Glutamatergic neuron (in vitro differentiated cells): ENCODE results near the gene DLG2. TPM values are rescaled to one million over a fixed set of nuclear protein-coding genes. Genes with fewer than 3 reads are reported as not detected.

Experiments used
- DNase-seq: peaks from one replicate; pipeline ENCODE4 v3.0.0; 2022
- H3K27ac Mint-ChIP-seq: one replicate; pipeline ENCODE4 v1.8.0; 2020; ENCODE audit warnings: mild to moderate bottlenecking, mixed read lengths, inconsistent platforms; ENCODE audit not compliant: unreplicated experiment
- H3K27me3 Mint-ChIP-seq: one replicate; pipeline ENCODE4 v1.8.0; 2020; ENCODE audit warnings: mild to moderate bottlenecking, moderate library complexity, mixed read lengths, inconsistent platforms; ENCODE audit not compliant: unreplicated experiment
- H3K36me3 Mint-ChIP-seq: one replicate; pipeline ENCODE4 v1.8.0; 2020; ENCODE audit warnings: mild to moderate bottlenecking, mixed read lengths, inconsistent platforms; ENCODE audit not compliant: unreplicated experiment
- H3K4me1 Mint-ChIP-seq: one replicate; pipeline ENCODE4 v1.8.0; 2020; ENCODE audit warnings: mild to moderate bottlenecking, low read depth, mixed read lengths, inconsistent platforms; ENCODE audit not compliant: unreplicated experiment
- H3K4me3 Mint-ChIP-seq: one replicate; pipeline ENCODE4 v1.8.0; 2020; ENCODE audit warnings: mild to moderate bottlenecking, mixed read lengths, inconsistent platforms; ENCODE audit not compliant: unreplicated experiment
- H3K9me3 Mint-ChIP-seq: one replicate; pipeline ENCODE4 v1.8.0; 2020; ENCODE audit warnings: mild to moderate bottlenecking, moderate library complexity, mixed read lengths, inconsistent platforms; ENCODE audit not compliant: unreplicated experiment
- total RNA-seq: library from RNA; stranded (reverse); fragmentation: NEBNext Ultra II Directional; extraction: Animal tissue kit (Norgen Biotek cat#: 25700); gene quantifications from one replicate; pipeline ENCODE4 v1.2.1, GENCODE V29; 2021; ENCODE audit not compliant: unreplicated experiment
- TF ChIP-seq, protein P1 (sequence below): fragments of 200-600 bp; sonication (generic); IDR thresholded peaks from one replicate; pipeline ENCODE4 v1.5.0; 2021; ENCODE audit not compliant: partially characterized antibody, unreplicated experiment

Gene DLG2
- total RNA-seq, 1 donor from 2014 or later: 2.9 TPM

DNA sequence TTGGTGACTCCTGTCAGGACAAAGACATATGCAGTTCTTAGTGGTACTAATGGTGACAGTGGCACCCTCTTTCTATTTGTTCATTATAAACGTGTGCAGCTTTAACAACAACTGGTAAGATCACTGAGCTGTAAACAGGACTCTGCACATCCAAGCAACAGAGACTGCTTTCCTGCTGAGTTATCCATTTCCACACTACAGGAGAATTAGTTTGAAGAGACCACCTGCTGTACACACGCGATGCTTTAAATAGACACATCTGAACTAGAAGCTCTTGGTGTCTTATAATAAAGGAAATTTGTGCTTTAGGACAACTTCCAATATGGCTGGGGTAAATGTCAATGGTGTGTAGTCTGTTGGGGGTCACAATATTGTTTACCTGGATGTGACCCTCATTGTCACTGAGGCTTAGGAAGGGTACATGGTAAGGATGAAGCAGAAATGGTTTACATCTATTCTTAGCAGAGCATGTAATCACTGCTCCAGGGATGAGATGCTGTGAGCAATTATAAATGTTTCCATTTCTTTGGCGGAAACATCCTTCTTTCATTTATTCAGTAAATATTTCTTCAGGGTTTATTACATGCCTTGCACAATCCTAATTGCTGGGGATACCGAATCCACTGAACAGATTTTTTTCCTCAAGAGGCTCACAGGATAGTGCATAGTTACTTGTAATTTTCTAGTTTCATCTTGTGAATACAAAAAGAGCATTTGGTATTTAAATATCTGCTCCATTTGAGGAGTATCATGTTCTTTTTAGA lies 1987.0 kb downstream of the DLG2 start:
- Mint-ChIP-seq H3K4me1 (no peaks in the 10 kb centered on the region), H3K9me3 (no peaks in the 10 kb centered on the region), H3K27ac (no peak overlapping the region), H3K36me3 (no peaks in the 10 kb centered on the region), H3K27me3 (no peaks in the 10 kb centered on the region), H3K4me3 (no peak overlapping the region)
- TF ChIP-seq, protein P1, sequence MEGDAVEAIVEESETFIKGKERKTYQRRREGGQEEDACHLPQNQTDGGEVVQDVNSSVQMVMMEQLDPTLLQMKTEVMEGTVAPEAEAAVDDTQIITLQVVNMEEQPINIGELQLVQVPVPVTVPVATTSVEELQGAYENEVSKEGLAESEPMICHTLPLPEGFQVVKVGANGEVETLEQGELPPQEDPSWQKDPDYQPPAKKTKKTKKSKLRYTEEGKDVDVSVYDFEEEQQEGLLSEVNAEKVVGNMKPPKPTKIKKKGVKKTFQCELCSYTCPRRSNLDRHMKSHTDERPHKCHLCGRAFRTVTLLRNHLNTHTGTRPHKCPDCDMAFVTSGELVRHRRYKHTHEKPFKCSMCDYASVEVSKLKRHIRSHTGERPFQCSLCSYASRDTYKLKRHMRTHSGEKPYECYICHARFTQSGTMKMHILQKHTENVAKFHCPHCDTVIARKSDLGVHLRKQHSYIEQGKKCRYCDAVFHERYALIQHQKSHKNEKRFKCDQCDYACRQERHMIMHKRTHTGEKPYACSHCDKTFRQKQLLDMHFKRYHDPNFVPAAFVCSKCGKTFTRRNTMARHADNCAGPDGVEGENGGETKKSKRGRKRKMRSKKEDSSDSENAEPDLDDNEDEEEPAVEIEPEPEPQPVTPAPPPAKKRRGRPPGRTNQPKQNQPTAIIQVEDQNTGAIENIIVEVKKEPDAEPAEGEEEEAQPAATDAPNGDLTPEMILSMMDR: no peak
- no peak for DNase-seq

DNA sequence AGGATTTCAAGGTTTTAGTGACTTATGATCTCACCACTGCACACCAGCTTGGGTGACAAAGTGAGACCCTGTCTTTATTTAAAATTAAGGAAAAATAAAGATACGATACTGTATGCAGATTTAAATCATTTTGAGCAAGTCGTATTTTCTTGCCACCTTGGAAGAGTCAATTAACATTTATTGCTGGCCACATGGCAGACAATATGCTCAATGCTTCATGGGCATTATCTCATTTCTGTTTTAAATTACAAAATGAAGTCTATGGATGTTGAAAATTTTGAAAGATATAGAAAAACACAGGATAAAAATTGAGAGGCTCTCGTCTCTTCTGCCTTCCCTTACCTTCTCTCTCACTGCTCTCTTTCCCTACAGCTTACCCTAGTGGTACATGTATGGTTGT lies 1992.0 kb downstream of the DLG2 start:
- TF ChIP-seq, protein P1: no peak
- H3K9me3 Mint-ChIP-seq: no peaks in the 10 kb centered on the region

GRCh38 chr11:83630211-83630610 lies 1996.9 kb downstream of the DLG2 start:
- no peak overlapping the region for H3K4me3 Mint-ChIP-seq
- H3K9me3 Mint-ChIP-seq: no peaks in the 10 kb centered on the region
- no peak for DNase-seq
- H3K36me3 Mint-ChIP-seq: no peaks in the 10 kb centered on the region
- H3K27ac Mint-ChIP-seq: no peak overlapping the region
- H3K27me3 Mint-ChIP-seq: no peaks in the 10 kb centered on the region
- TF ChIP-seq, protein P1: no peak
- H3K4me1 Mint-ChIP-seq: peaks cover 9% of the 10 kb centered on the region

More for the DNA sequence above, 1992.0 kb downstream of the DLG2 start:
- Mint-ChIP-seq H3K27ac (no peak overlapping the region), H3K4me1 (peaks cover 5% of the 10 kb centered on the region), H3K36me3 (no peaks in the 10 kb centered on the region), H3K4me3 (no peak overlapping the region), H3K27me3 (no peaks in the 10 kb centered on the region)
- no peak for DNase-seq

GRCh38 chr11:83629775-83630174 lies 1997.4 kb downstream of the DLG2 start:
- TF ChIP-seq, protein P1: no peak
- Mint-ChIP-seq H3K4me1 (peaks cover 9% of the 10 kb centered on the region), H3K27me3 (no peaks in the 10 kb centered on the region), H3K9me3 (no peaks in the 10 kb centered on the region), H3K36me3 (no peaks in the 10 kb centered on the region), H3K4me3 (no peak overlapping the region), H3K27ac (no peak overlapping the region)
- no peak for DNase-seq

DNA sequence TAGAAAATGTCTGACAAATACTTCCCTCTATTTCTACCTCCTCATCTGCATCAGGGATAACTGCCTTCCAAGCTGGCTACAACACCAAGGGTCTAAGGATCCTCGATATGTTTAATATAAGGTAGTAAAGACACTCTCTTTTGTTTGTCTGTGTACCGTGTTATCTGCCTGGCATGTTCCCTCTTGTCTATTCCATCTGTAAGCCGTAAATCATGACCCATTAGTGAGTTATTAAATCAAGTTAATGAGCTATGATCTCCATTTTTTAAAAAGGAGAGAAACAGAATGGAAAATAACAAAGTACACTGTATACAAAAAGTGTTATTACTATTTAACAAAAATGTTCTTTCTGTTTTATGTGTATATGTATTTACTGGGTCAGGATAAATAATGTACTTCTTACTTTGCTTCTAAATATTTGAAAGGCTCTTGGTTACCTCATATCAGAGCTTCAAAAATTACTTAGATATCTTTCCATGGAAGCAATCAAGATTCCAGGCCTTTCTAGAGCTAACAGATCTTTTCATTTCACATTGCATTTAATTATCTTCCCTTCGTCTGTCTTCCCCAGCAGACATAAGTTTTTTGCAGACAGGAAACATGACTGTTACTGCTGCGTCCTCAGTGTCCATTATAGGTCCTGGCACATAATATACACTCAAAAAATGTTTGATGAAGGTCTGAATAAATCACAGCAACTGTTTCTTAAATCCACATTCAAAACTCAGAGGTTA lies 1998.4 kb downstream of the DLG2 start:
- no peak overlapping the region for H3K4me3 Mint-ChIP-seq
- no peak overlapping the region for H3K27ac Mint-ChIP-seq
- H3K4me1 Mint-ChIP-seq: peaks cover 9% of the 10 kb centered on the region
- no peaks in the 10 kb centered on the region for H3K36me3 Mint-ChIP-seq
- no peaks in the 10 kb centered on the region for H3K27me3 Mint-ChIP-seq
- DNase-seq: no peak
- H3K9me3 Mint-ChIP-seq: no peaks in the 10 kb centered on the region
- TF ChIP-seq, protein P1: no peak
